Stomach (tissue), 9 donors: ENCODE data around the gene FADS2. TPM values are rescaled to one million over a fixed set of nuclear protein-coding genes. Genes with fewer than 3 reads are reported as not detected.

Experiments
- DNase-seq, 2 donors: peaks; one replicate each; pipeline versions ENCODE4 v3.0.0 to v3.0.0-alpha.2; 2013 to 2019
- H3K27ac ChIP-seq, 5 donors: fragments of 200-600 bp in 4 of 5; sonication (generic) in 4 of 5; one replicate each; pipeline ENCODE4 v1.5.1; 2013 to 2019; ENCODE audit warnings: mild to moderate bottlenecking in 1 of 5, moderate library complexity in 1 of 5
- H3K27me3 ChIP-seq, 3 donors: fragments of 200-600 bp; sonication (generic); one replicate each; pipeline ENCODE4 v1.5.1; 2017 to 2019; ENCODE audit warnings: mixed run types in 1 of 3
- H3K36me3 ChIP-seq, 4 donors: fragments of 200-600 bp; sonication (generic); 1 replicate in 3 of 4; 2 replicates in 1 of 4; pipeline ENCODE4 v1.5.1; 2016 to 2019
- H3K4me1 ChIP-seq, 4 donors: fragments of 200-600 bp; sonication (generic); one replicate each; pipeline ENCODE4 v1.5.1; 2016 to 2019
- H3K4me3 ChIP-seq, 4 donors: fragments of 200-600 bp; sonication (generic) in 3 of 4; one replicate each; pipeline ENCODE4 v1.5.1; 2016 to 2019; ENCODE audit warnings: mild to moderate bottlenecking in 1 of 4
- H3K9me3 ChIP-seq, 4 donors: fragments of 200-600 bp; sonication (generic); one replicate each; pipeline ENCODE4 v1.5.1; 2016 to 2019
- CTCF ChIP-seq, 7 experiments: fragments of 450-650 bp in 4 of 7; fragments of 200-600 bp in 3 of 7; sonication (generic) in 3 of 7; IDR thresholded peaks; one replicate each; pipeline ENCODE4 v1.5.1; 2016 to 2019; ENCODE audit warnings: antibody characterized with exemption in 7 of 7, control low read depth in 2 of 7, mild to moderate bottlenecking in 1 of 7
- EP300 ChIP-seq: sonication (generic); formaldehyde crosslinking; IDR thresholded peaks from one replicate; pipeline ENCODE4 v1.6.1; 2017; ENCODE audit warnings: antibody characterized with exemption
- POLR2A ChIP-seq, 4 donors: fragments of 450-650 bp; IDR thresholded peaks; one replicate each; pipeline ENCODE4 v1.6.1; 2016; ENCODE audit warnings: antibody characterized with exemption in 4 of 4, control low read depth in 2 of 4, mild to moderate bottlenecking in 1 of 4, moderate library complexity in 1 of 4
- POLR2AphosphoS5 ChIP-seq, 3 donors: sonication (generic); formaldehyde crosslinking; IDR thresholded peaks; one replicate each; pipeline ENCODE4 v1.6.1; 2016; ENCODE audit warnings: antibody characterized with exemption in 3 of 3
- WGBS, 5 donors: extraction: QIAGEN DNeasy Blood & Tissue Kit in 3 of 5; methylation state at CpG; one replicate each; pipeline versions ENCODE4 v1.1.5 to v1.1.7; 2013 to 2018; 5-methylcytosine and 5-hydroxymethylcytosine counted together
- intact Hi-C: fragments of 100-400 bp; cut with DNase I; formaldehyde crosslinking; loops from one replicate; pipeline ENCODE4 v1.15.1; 2023; ENCODE audit warnings: low total_unique reads
- polyA plus RNA-seq, 3 donors: library from polyadenylated mRNA; stranded (reverse); fragments of 200-250 nt; gene quantifications; one replicate each; pipeline ENCODE4 v1.2.3, GENCODE V29; 2013
- total RNA-seq, 5 donors: library from RNA; depleted of rRNA; stranded (reverse); fragments of >200 nt; gene quantifications; one replicate each; pipeline versions ENCODE4 v1.1.0 to v1.2.3, GENCODE V29; 2014 to 2016
- donor health status: healthy with polysubstance abuse.
- donor health status: Bipolar disorder and iron deficiency.
- donor health status: healthy.

FADS2 gene
- total and polyA plus RNA-seq, 8 donors, result 3.5 to 17.1 (median 13.0) TPM; not detected in 1

GRCh38 chr11:61907282-61907681 lies 79.2 kb downstream of the FADS2 start:
- Histone ChIP-seq H3K36me3 (peaks cover 10 to 47% (median 42%) of the 10 kb centered on the region in 4 donors), H3K9me3 (no peaks in the 10 kb centered on the region), H3K4me3 (no peak overlapping the region), H3K27me3 (no peaks in the 10 kb centered on the region), H3K27ac (no peak overlapping the region), H3K4me1 (peaks cover 0 to 36% (median 16%) of the 10 kb centered on the region in 4 donors)
- intact Hi-C loops, result no loop called here
- TF ChIP-seq CTCF (IDR thresholded peaks at IDR 0.05) (no peak), EP300 (no peak), POLR2AphosphoS5 (IDR thresholded peaks at IDR 0.05) (no peak), POLR2A (IDR thresholded peaks at IDR 0.05) (no peak)
- WGBS, 5 donors, result 90 to 95% (median 91%) methylated on average over 18 to 19 of the region's 19 CpGs
- no peak for DNase-seq

- H3K36me3 ChIP-seq, result peaks cover 10 to 40% (median 38%) of the 10 kb centered on the region in 4 donors
- no peak for TF ChIP-seq POLR2AphosphoS5 (IDR thresholded peaks at IDR 0.05)
- no peak for TF ChIP-seq EP300
- TF ChIP-seq CTCF (IDR thresholded peaks at IDR 0.05), result no peak
- no peak for TF ChIP-seq POLR2A (IDR thresholded peaks at IDR 0.05)
- no peak for DNase-seq
- peak overlapping the region in 2 of 5 donors; percentile 22 to 31 for H3K27ac ChIP-seq
- 82 to 93% (median 92%) methylated on average over 9 to 21 of the region's 21 CpGs for WGBS, 5 donors
- no peaks in the 10 kb centered on the region for H3K9me3 ChIP-seq
- intact Hi-C loops, result no loop called here
- no peak overlapping the region for H3K4me3 ChIP-seq
- peaks cover 0 to 44% (median 22%) of the 10 kb centered on the region in 4 donors for H3K4me1 ChIP-seq
- H3K27me3 ChIP-seq, result no peaks in the 10 kb centered on the region
Measured at GRCh38 chr11:61907871-61908729, 80.0 kb downstream of the FADS2 start.

- WGBS, 5 donors, result 49 to 70% (median 55%) methylated on average over 4 to 10 of the region's 10 CpGs
- Histone ChIP-seq H3K36me3 (peaks cover 10 to 38% (median 36%) of the 10 kb centered on the region in 4 donors), H3K27me3 (no peaks in the 10 kb centered on the region), H3K9me3 (no peaks in the 10 kb centered on the region), H3K4me3 (no peak overlapping the region), H3K27ac (peak overlapping the region in 2 of 5 donors; percentile 22 to 31), H3K4me1 (peaks cover 0 to 49% (median 25%) of the 10 kb centered on the region in 4 donors)
- DNase-seq, result peak in 1 of 2 donors; percentile 79
- intact Hi-C loops, result no loop called here
- no peak for TF ChIP-seq EP300
- no peak for TF ChIP-seq CTCF (IDR thresholded peaks at IDR 0.05)
- no peak for TF ChIP-seq POLR2AphosphoS5 (IDR thresholded peaks at IDR 0.05)
- no peak for TF ChIP-seq POLR2A (IDR thresholded peaks at IDR 0.05)
Measured at GRCh38 chr11:61908730-61909316, 80.7 kb downstream of the FADS2 start.
